Peyer's patch (tissue), 4 donors: ENCODE measurements around the gene DPEP1.

Experiments
- POLR2A ChIP-seq, 2 donors: fragments of 450-650 bp; IDR thresholded peaks; one replicate each; pipeline ENCODE4 v1.5.1; 2017; ENCODE audit warnings: antibody characterized with exemption in 2 of 2, mild to moderate bottlenecking in 2 of 2, moderate library complexity in 2 of 2
- TF ChIP-seq, protein P1 (sequence below), 6 experiments: fragments of 450-650 bp in 4 of 6; fragments of 200-600 bp in 2 of 6; sonication (generic) in 1 of 6; IDR thresholded peaks; one replicate each; pipeline ENCODE4 v1.5.1; 2017 to 2019; ENCODE audit warnings: antibody characterized with exemption in 6 of 6, mild to moderate bottlenecking in 3 of 6, moderate library complexity in 1 of 6

DNA sequence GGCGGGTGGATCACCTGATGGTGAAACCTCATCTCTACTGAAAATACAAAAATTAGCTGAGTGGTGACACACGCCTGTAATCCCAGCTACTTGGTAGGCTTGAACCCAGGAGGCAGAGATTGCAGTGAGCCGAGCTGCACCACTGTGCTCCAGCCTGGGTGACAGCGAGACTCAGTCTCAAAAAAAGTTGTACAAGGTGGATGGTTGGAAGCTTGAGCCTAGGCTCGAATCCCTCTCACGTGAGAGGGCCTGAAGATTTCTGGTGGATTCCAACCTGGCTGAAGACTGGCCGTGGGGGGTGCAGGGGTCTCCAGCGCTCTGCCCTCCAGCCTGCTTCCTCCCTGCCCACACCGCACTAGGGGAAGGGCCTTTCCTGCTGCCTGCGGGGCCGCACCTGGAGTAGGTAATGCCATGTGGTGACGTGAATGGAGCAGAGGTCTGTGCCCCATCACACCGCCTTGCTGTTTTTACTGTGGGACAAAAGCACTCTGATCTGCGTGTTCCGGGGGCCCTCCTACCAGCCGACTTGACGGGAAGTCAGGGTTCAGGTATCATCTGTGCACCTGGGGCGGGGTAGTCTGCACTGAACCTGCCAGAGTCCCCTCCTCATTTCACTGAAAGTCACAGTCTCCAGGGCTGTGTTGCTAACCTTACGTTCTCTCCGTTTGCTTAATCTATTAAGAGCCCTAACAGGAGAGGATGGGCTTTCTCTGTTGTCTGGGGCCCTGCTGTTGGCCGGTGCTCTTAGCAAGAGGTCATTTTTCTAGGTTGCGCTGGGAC is 48.8 kb upstream of the DPEP1 start:
- TF ChIP-seq, protein P1, sequence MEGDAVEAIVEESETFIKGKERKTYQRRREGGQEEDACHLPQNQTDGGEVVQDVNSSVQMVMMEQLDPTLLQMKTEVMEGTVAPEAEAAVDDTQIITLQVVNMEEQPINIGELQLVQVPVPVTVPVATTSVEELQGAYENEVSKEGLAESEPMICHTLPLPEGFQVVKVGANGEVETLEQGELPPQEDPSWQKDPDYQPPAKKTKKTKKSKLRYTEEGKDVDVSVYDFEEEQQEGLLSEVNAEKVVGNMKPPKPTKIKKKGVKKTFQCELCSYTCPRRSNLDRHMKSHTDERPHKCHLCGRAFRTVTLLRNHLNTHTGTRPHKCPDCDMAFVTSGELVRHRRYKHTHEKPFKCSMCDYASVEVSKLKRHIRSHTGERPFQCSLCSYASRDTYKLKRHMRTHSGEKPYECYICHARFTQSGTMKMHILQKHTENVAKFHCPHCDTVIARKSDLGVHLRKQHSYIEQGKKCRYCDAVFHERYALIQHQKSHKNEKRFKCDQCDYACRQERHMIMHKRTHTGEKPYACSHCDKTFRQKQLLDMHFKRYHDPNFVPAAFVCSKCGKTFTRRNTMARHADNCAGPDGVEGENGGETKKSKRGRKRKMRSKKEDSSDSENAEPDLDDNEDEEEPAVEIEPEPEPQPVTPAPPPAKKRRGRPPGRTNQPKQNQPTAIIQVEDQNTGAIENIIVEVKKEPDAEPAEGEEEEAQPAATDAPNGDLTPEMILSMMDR (IDR thresholded peaks at IDR 0.05) = no peak
- peak in 1 of 2 donors; percentile 7 for TF ChIP-seq POLR2A (IDR thresholded peaks at IDR 0.05)
